ENCODE data around the gene IQGAP2. TPM values are rescaled to one million over a fixed set of nuclear protein-coding genes. Genes with fewer than 3 reads are reported as not detected.

The IQGAP2 gene
- total RNA-seq, 1 donor from 2014 or later, result 8.8 TPM

DNA sequence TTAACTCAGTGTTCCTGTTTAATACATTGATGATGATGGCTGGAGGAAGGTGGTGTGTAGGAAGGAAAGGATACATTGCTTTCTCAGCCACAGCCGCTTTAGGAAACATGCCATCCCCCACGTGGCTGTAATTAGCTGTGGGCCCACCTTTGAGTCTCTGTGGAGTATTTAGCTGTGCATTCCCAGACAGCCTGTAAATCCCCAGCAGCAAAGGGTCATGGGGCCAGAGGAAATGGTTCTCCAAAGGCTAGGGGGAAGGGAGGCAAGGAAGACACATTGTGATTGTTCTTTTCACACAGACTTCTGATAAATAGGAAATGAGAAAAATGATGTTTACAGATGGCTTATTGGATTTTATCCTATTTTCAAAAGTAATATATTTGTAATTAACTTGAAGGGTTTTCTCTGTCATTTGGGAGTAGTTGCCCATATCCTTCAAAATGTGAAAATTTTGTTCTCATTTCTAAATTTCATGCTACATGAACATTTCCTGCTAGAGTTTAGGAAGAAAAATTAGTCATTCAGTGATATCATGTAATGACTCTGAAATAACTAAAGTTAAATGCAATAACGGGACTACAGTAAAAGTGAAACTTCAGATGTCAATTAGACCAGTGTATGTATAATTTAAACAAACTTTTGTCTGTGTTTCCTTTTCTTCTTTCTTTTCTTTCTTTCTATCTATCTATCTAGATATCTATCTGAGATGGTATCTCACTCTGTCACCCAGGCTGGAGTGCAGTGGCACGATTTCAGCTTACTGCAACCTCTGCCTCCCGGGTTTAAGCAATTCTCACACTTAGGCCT is 288.6 kb downstream of the IQGAP2 start:
- CTCF ChIA-PET, result no interaction called here
- H3K27ac Mint-ChIP-seq, result no peak overlapping the region
- H3K27me3 Mint-ChIP-seq, result no peaks in the 10 kb centered on the region
- intact Hi-C loops (cut with micrococcal nuclease), result no loop called here
- TF ChIP-seq, protein P1, sequence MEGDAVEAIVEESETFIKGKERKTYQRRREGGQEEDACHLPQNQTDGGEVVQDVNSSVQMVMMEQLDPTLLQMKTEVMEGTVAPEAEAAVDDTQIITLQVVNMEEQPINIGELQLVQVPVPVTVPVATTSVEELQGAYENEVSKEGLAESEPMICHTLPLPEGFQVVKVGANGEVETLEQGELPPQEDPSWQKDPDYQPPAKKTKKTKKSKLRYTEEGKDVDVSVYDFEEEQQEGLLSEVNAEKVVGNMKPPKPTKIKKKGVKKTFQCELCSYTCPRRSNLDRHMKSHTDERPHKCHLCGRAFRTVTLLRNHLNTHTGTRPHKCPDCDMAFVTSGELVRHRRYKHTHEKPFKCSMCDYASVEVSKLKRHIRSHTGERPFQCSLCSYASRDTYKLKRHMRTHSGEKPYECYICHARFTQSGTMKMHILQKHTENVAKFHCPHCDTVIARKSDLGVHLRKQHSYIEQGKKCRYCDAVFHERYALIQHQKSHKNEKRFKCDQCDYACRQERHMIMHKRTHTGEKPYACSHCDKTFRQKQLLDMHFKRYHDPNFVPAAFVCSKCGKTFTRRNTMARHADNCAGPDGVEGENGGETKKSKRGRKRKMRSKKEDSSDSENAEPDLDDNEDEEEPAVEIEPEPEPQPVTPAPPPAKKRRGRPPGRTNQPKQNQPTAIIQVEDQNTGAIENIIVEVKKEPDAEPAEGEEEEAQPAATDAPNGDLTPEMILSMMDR (IDR thresholded peaks at IDR 0.05), result no peak
- POLR2A ChIA-PET, result no interaction called here
- no peak for DNase-seq
- H3K4me3 Mint-ChIP-seq, result no peak overlapping the region
- no peaks in the 10 kb centered on the region for H3K4me1 Mint-ChIP-seq
- ATAC-seq (ENCODE audit: low read depth), result no peak
- H3K9me3 Mint-ChIP-seq, result no peaks in the 10 kb centered on the region
- peaks cover 11% of the 10 kb centered on the region for H3K36me3 Mint-ChIP-seq (ENCODE audit: low read depth)

GRCh38 chr5:76692274-76692540 is 289.1 kb downstream of the IQGAP2 start:
- no peak overlapping the region for H3K4me3 Mint-ChIP-seq

GRCh38 chr5:76692651-76693050 is 289.6 kb downstream of the IQGAP2 start:
- no peak for DNase-seq
- H3K9me3 Mint-ChIP-seq, result no peaks in the 10 kb centered on the region
- CTCF ChIA-PET, result no interaction called here
- H3K4me3 Mint-ChIP-seq, result no peak overlapping the region
- no peaks in the 10 kb centered on the region for H3K27me3 Mint-ChIP-seq
- POLR2A ChIA-PET, result no interaction called here
- no peak for ATAC-seq (ENCODE audit: low read depth)
- intact Hi-C loops (cut with micrococcal nuclease), result no loop called here
- no peak overlapping the region for H3K27ac Mint-ChIP-seq
- peaks cover 6% of the 10 kb centered on the region for H3K36me3 Mint-ChIP-seq (ENCODE audit: low read depth)
- TF ChIP-seq, protein P1 (IDR thresholded peaks at IDR 0.05), result no peak
- no peaks in the 10 kb centered on the region for H3K4me1 Mint-ChIP-seq

More at GRCh38 chr5:76692274-76692540, 289.1 kb downstream of the IQGAP2 start:
- peaks cover 6% of the 10 kb centered on the region for H3K36me3 Mint-ChIP-seq (ENCODE audit: low read depth)
- no peaks in the 10 kb centered on the region for H3K27me3 Mint-ChIP-seq
- ChIA-PET CTCF (no interaction called here), POLR2A (no interaction called here)
- intact Hi-C loops (cut with micrococcal nuclease), result no loop called here
- no peak overlapping the region for H3K27ac Mint-ChIP-seq
- no peaks in the 10 kb centered on the region for H3K9me3 Mint-ChIP-seq
- ATAC-seq (ENCODE audit: low read depth) (no peak), DNase-seq (no peak)
- no peaks in the 10 kb centered on the region for H3K4me1 Mint-ChIP-seq
- TF ChIP-seq, protein P1 (IDR thresholded peaks at IDR 0.05), result no peak

DNA sequence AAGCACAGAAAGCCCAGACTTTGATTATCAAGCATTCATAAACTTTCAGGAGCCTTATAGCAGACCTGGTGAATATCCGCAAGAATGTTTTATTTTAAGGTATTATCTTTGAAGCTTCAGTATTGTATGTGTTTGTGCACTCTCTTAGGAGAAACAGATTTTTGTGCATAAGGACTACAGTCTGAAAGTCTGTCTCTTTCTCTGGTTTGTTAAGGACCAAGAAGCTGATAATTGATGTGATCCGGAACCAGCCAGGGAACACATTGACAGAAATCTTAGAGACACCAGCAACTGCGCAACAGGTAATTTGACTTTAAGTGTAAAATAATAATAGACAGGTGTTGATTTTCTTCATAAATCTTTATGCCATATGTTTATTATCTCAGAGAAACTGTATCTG is 290.1 kb downstream of the IQGAP2 start:
- Mint-ChIP-seq H3K9me3 (no peaks in the 10 kb centered on the region), H3K36me3 (ENCODE audit: low read depth) (peaks cover 6% of the 10 kb centered on the region), H3K27me3 (no peaks in the 10 kb centered on the region), H3K4me3 (no peak overlapping the region), H3K4me1 (no peaks in the 10 kb centered on the region), H3K27ac (no peak overlapping the region)
- ChIA-PET POLR2A (no interaction called here), CTCF (no interaction called here)
- DNase-seq (no peak), ATAC-seq (ENCODE audit: low read depth) (no peak)
- intact Hi-C loops (cut with micrococcal nuclease), result no loop called here
- TF ChIP-seq, protein P1 (IDR thresholded peaks at IDR 0.05), result no peak

DNA sequence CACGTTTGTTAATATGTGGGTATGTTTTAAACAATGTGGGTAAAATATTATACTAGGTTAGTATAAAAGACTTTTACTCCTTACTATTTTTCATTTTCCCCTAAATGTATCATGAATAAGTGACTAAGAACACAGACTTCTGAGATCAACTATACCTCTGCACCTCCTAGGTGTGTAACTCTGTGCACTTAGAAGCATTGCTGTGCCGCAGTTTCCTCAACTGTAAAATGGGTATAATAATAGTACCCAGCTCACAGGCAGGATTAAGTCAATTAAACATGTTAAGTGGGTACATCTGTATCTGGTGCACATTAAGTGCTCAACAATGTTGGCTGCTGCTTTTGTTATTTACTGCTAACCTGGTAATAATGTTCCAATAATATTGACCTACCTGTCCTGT is 291.2 kb downstream of the IQGAP2 start:
- no peaks in the 10 kb centered on the region for H3K27me3 Mint-ChIP-seq
- DNase-seq (no peak), ATAC-seq (ENCODE audit: low read depth) (no peak)
- CTCF ChIA-PET, result no interaction called here
- no peaks in the 10 kb centered on the region for H3K4me1 Mint-ChIP-seq
- intact Hi-C loops (cut with micrococcal nuclease), result no loop called here
- no peak overlapping the region for H3K4me3 Mint-ChIP-seq
- TF ChIP-seq, protein P1 (IDR thresholded peaks at IDR 0.05), result no peak
- POLR2A ChIA-PET, result no interaction called here
- H3K9me3 Mint-ChIP-seq, result no peaks in the 10 kb centered on the region
- no peak overlapping the region for H3K27ac Mint-ChIP-seq
- peaks cover 9% of the 10 kb centered on the region for H3K36me3 Mint-ChIP-seq (ENCODE audit: low read depth)

Data from activated B cell treated with CpG ODN at 0.5 μM for 24 hours (primary cell).